Muscle of back (tissue), 11 donors: ENCODE measurements around the gene ARRB2. TPM values are rescaled to one million over a fixed set of nuclear protein-coding genes. Genes with fewer than 3 reads are reported as not detected.

ENCODE experiments used
- DNase-seq, 3 donors: peaks; one replicate each; pipeline versions ENCODE4 v3.0.0 to v3.0.0-alpha.2; 2013
- polyA plus RNA-seq, 10 donors: library from polyadenylated mRNA; unstranded; fragments of 120-200 nt; gene quantifications; one replicate each; pipeline ENCODE4 v1.2.1, GENCODE V29; 2013; ENCODE audit not compliant: insufficient read length in 10 of 10

ARRB2 gene
- polyA plus RNA-seq, 10 donors = 17.8 to 25.8 (median 20.3) TPM

GRCh38 chr17:4751932-4752331 lies 41.5 kb downstream of the ARRB2 start:
- DNase-seq = no peak

- no peak for DNase-seq
Observed at GRCh38 chr17:4753392-4753791, 43.0 kb downstream of the ARRB2 start.

GRCh38 chr17:4759776-4760236 lies 49.4 kb downstream of the ARRB2 start:
- DNase-seq = no peak

- DNase-seq = no peak
Observed at GRCh38 chr17:4764595-4764994, 54.2 kb downstream of the ARRB2 start.

- DNase-seq = no peak
Observed at GRCh38 chr17:4766201-4766600, 55.8 kb downstream of the ARRB2 start.

GRCh38 chr17:4766723-4767122 lies 56.3 kb downstream of the ARRB2 start:
- DNase-seq = no peak

- DNase-seq = peak in 1 of 3 donors; percentile 30
Observed at GRCh38 chr17:4768298-4768697, 57.9 kb downstream of the ARRB2 start.

- no peak for DNase-seq
Observed at GRCh38 chr17:4769628-4770027, 59.2 kb downstream of the ARRB2 start.

Other genes with a start within 250 kb of the ARRB2 start
- 10 to 100 TPM in 1 of 10 donors, 1 to 10 TPM in 9; 4.1 to 10.2 (median 7.1) TPM for gene SPNS2, start 211.8 kb upstream of the ARRB2 start, polyA plus RNA-seq
- gene MYBBP1A, start 155.2 kb upstream of the ARRB2 start, polyA plus RNA-seq = 10 to 100 TPM; 25.9 to 41.9 (median 31.3) TPM
- 1 to 10 TPM in 2 of 10 donors, under 1 TPM in 7, not detected in 1; 0.10 to 2.1 (median 0.15) TPM for gene GGT6, start 150.1 kb upstream of the ARRB2 start, polyA plus RNA-seq
- 100 to 1,000 TPM in 8 of 10 donors, 10 to 100 TPM in 2; 45.2 to 166 (median 110) TPM for gene SMTNL2, start 126.1 kb upstream of the ARRB2 start, polyA plus RNA-seq
- 1 to 10 TPM in 1 of 10 donors, under 1 TPM in 9; 0.25 to 1.1 (median 0.44) TPM for gene ALOX15, start 69.0 kb upstream of the ARRB2 start, polyA plus RNA-seq
- gene PELP1, start 6.5 kb upstream of the ARRB2 start, polyA plus RNA-seq = 10 to 100 TPM; 26.8 to 34.6 (median 31.6) TPM
- gene MED11, start 20.8 kb downstream of the ARRB2 start, polyA plus RNA-seq = 10 to 100 TPM; 13.4 to 17.4 (median 15.8) TPM
- gene ZMYND15, start 29.2 kb downstream of the ARRB2 start, polyA plus RNA-seq = under 1 TPM; 0.19 to 0.52 (median 0.30) TPM
- 1 to 10 TPM; 3.2 to 6.0 (median 5.2) TPM for gene CXCL16, start 29.3 kb downstream of the ARRB2 start, polyA plus RNA-seq
- not detected for gene TM4SF5, start 61.3 kb downstream of the ARRB2 start, polyA plus RNA-seq
- gene VMO1, start 75.7 kb downstream of the ARRB2 start, polyA plus RNA-seq = 1 to 10 TPM; 3.9 to 8.3 (median 5.8) TPM
- under 1 TPM in 9 of 10 donors, not detected in 1; 0.40 to 0.79 (median 0.56) TPM for gene GLTPD2, start 78.3 kb downstream of the ARRB2 start, polyA plus RNA-seq
- gene PSMB6, start 85.5 kb downstream of the ARRB2 start, polyA plus RNA-seq = 100 to 1,000 TPM in 4 of 10 donors, 10 to 100 TPM in 6; 88.8 to 107 (median 96.2) TPM
- 10 to 100 TPM; 15.4 to 35.0 (median 24.6) TPM for gene PLD2, start 96.5 kb downstream of the ARRB2 start, polyA plus RNA-seq
- gene MINK1, start 122.7 kb downstream of the ARRB2 start, polyA plus RNA-seq = 10 to 100 TPM; 24.8 to 47.0 (median 30.4) TPM
- 1 to 10 TPM in 8 of 10 donors, under 1 TPM in 2; 0.67 to 2.1 (median 1.4) TPM for gene C17orf107, start 188.9 kb downstream of the ARRB2 start, polyA plus RNA-seq
- 1 to 10 TPM in 8 of 10 donors, under 1 TPM in 2; 0.67 to 5.5 (median 1.7) TPM for gene CHRNE, start 192.5 kb downstream of the ARRB2 start, polyA plus RNA-seq
- 1 to 10 TPM in 4 of 10 donors, under 1 TPM in 6; 0.58 to 1.7 (median 0.81) TPM for gene GP1BA, start 221.6 kb downstream of the ARRB2 start, polyA plus RNA-seq
- gene SLC25A11, start 229.4 kb downstream of the ARRB2 start, polyA plus RNA-seq = 10 to 100 TPM; 41.8 to 58.0 (median 49.9) TPM
- gene RNF167, start 229.6 kb downstream of the ARRB2 start, polyA plus RNA-seq = 10 to 100 TPM; 61.9 to 77.7 (median 68.3) TPM
- 100 to 1,000 TPM; 282 to 440 (median 354) TPM for gene PFN1, start 237.9 kb downstream of the ARRB2 start, polyA plus RNA-seq
- 1,000 to 10,000 TPM in 9 of 10 donors, 100 to 1,000 TPM in 1; 770 to 2,512 (median 1,687) TPM for gene ENO3, start 240.5 kb downstream of the ARRB2 start, polyA plus RNA-seq